Fibroblast of the conjunctiva (primary cell): ENCODE data around the gene CPN1.
"Not testable (repeated sequence)": the region's sequence is repeated elsewhere in the genome, so short reads cannot be mapped to it uniquely, and the experiment has no call there.

Experiments used
- DNase-seq: peaks from one replicate; pipeline ENCODE4 v3.0.0-alpha.2; 2010; ENCODE audit warnings: low read depth

CPN1 gene

GRCh38 chr10:100081075-100082001, at the start of gene CPN1:
TSS of gene CPN1 (minus strand) at chr10:100081869. CDS start at chr10:100081625, 244 bp downstream.
- DNase-seq: no peak

- no peak for DNase-seq
Measured at GRCh38 chr10:100130831-100131230, 49.2 kb upstream of the CPN1 start.

- no peak for DNase-seq
Measured at GRCh38 chr10:100129424-100129823, 47.8 kb upstream of the CPN1 start.

DNA sequence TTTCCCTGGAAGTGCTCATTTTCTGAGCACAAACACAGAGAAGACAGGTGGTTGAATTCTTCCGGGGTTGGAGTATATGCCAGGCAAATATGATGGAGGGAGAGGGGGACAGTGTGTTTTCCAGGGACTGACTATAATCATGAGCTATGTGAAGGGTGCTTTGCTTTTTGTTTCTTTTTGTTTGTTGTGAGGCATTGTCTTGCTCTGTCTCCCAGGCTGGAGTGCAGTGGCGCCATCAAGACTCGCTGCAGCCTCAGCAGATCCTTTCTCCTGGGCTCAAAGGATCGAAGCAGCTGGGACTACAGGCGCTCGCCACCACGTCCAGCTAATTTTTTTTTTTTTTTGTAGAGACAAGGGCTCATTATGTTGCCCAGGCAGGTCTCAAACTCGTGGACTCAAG, 47.3 kb upstream of the CPN1 start:
- DNase-seq: no peak

- DNase-seq: not testable (repeated sequence)
Measured at GRCh38 chr10:100125335-100125734, 43.7 kb upstream of the CPN1 start.

GRCh38 chr10:100124097-100124496, 42.4 kb upstream of the CPN1 start:
- DNase-seq: no peak

GRCh38 chr10:100122780-100123179, 41.1 kb upstream of the CPN1 start:
- no peak for DNase-seq

GRCh38 chr10:100120550-100120949, 38.9 kb upstream of the CPN1 start:
- DNase-seq: no peak

DNA sequence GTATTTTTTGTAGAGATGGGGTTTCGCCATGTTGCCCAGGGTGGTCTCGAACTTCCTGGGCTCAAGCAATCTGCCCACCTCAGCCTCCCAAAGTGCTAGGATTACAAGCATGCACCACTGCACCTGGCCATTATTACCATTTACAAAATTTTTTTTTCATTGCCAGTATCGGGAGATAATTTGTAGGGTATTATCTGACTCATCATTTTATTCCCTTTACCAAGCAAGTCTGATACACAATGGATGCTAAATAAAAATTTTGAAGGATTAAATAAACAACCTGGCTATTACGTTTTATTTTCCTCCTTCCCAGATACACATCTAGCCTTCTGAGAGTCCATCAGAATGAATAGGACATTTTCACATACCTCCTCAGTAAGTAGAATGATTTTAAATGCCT, 38.1 kb upstream of the CPN1 start:
- DNase-seq: no peak

GRCh38 chr10:100114976-100115770, 33.5 kb upstream of the CPN1 start:
- no peak for DNase-seq

GRCh38 chr10:100114460-100114859, 32.8 kb upstream of the CPN1 start:
- DNase-seq: no peak

DNA sequence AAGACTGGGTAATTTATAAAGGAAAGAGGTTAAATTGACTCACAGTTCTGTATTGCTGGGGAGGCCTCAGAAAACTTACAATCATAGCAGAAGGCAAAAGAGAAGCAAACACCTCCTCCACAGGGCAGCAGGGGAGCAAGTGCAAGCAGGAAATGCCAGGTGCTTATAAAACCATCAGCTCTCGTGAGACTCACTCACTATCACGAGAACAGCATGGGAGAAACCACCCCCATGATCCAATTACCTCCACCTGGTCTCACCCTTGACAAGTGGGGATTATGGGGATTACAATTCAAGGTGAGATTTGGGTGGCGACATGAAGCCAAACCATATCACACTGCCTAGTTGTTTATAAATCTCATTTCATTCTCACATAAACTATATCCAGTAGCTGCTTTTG, 28.0 kb upstream of the CPN1 start:
- no peak for DNase-seq

DNA sequence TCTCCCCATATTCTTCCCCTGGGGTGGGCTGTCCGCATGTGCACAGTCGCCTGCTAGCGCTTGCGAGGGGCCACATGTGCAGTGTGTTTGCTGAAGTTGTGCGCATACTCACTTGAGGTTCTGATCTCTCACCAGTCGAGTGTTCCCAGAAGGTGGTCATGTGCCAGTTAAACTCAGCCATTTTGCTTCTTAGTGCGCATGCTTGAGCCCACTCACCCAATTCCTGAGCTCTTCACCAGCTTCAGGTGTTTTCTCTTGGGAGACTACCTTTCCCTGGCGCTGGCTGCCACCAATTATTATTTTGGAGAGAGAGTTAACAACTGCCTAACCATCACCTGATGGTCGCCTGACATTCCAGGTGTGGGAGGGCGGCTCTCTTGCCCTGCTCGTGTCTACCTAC, 25.2 kb upstream of the CPN1 start:
- no peak for DNase-seq

GRCh38 chr10:100104300-100104699, 22.6 kb upstream of the CPN1 start:
- no peak for DNase-seq

- DNase-seq: no peak
Measured at GRCh38 chr10:100103581-100103980, 21.9 kb upstream of the CPN1 start.

DNA sequence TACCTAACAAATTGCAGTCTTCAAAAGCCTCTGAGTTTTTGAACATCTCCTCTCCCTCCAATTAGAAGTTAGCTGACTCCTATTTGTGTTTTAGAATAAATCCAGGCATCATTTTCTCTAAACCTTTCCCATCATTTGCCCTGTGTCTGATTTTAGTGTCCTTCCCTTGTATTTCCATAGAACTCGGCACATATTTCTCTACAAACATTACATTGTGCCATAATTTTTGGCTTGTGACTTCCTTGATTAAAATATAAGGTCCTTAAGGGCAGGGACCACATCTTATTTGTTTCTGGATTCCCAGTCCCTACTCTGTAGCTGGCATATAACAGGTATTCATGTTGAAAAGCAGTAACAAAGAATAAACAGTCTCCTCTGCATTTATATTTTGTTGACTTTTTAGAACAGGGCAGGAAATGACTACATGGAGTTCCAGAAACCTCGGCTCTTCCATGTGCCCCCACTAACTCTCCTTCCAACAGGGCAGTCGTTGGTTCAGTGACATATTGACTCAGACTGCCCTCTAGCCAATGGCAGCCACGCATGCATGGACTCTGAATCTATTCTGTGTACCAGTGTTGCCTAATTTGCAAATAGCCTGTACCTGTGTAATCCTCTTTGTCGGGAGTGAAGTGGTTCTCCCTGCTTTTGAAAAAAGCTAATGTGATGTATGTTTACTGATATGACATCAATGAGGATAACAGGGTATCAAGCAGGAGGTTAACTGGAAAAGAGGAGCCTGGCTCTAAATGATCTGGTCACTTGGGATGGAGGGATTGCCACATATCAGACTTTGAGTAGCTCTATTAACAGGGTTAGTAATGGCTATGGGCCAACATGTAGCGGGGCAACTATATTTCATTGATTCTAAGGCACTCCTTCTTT, 19.8 kb upstream of the CPN1 start:
- DNase-seq: no peak

- DNase-seq: no peak
Measured at GRCh38 chr10:100100651-100101184, 19.0 kb upstream of the CPN1 start.

GRCh38 chr10:100089241-100089640, 7.6 kb upstream of the CPN1 start:
- DNase-seq: no peak

DNA sequence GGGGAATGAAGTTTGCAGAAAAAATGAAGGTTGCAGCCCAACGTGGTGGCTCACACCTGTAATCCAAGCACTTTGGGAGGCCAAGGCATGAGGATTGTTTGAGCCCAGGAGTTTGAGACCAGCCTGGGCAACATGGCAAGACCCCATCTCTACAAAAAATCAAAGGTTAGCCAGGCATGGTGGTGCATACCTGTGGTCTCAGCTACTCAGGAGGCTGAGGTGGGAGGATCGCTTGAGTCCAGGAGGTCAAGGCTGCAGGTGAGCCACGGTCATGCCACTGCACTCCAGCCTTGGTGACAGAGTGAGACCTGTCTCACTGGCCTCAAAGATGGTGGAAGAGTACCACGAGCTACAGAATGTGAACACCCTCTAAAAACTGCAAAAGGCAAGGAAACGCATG, 5.0 kb upstream of the CPN1 start:
- not testable (repeated sequence) for DNase-seq

DNA sequence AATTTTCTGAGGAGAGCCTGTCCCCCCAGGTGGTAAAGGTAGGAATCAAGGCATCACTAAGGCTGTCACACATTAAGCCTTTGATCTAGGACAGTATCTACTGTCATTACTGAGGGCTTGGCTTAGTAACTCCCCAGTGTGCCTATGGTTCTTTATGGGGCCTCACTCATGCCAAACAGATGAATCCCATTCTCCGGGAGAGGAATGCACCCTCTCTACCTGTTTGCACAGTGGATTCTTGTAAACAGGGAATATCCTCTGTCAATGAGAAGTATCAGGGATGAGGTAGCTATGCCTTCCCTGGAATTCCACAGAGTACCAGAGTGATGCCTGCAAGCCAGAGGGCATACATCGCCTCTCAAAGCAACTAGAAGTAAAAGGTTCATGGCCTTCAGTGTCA, 3.9 kb upstream of the CPN1 start:
- no peak for DNase-seq

- DNase-seq: no peak
Measured at GRCh38 chr10:100083623-100084022, 2.0 kb upstream of the CPN1 start.

- DNase-seq: not testable (repeated sequence)
Measured at GRCh38 chr10:100082276-100082675, 607 bp upstream of the CPN1 start.
